ENCODE results near the gene ECT2.

- TF ChIP-seq, protein P1, sequence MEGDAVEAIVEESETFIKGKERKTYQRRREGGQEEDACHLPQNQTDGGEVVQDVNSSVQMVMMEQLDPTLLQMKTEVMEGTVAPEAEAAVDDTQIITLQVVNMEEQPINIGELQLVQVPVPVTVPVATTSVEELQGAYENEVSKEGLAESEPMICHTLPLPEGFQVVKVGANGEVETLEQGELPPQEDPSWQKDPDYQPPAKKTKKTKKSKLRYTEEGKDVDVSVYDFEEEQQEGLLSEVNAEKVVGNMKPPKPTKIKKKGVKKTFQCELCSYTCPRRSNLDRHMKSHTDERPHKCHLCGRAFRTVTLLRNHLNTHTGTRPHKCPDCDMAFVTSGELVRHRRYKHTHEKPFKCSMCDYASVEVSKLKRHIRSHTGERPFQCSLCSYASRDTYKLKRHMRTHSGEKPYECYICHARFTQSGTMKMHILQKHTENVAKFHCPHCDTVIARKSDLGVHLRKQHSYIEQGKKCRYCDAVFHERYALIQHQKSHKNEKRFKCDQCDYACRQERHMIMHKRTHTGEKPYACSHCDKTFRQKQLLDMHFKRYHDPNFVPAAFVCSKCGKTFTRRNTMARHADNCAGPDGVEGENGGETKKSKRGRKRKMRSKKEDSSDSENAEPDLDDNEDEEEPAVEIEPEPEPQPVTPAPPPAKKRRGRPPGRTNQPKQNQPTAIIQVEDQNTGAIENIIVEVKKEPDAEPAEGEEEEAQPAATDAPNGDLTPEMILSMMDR (conservative IDR thresholded peaks at IDR 0.05; ENCODE audit: low read depth, low read length): no peak
- TF ChIP-seq EZH2 (IDR thresholded peaks at IDR 0.05; ENCODE audit: low read length, unreplicated experiment): no peak
- TF ChIP-seq EZH2phosphoT487 (IDR thresholded peaks at IDR 0.05; ENCODE audit: borderline replicate concordance, low read length): no peak
These were observed 62.9 kb downstream of the ECT2 start for GRCh38 chr3:172813462-172813861.

All from PC-3 (cell line).